ENCODE results near the gene MACROD1. TPM values are rescaled to one million over a fixed set of nuclear protein-coding genes. Genes with fewer than 3 reads are reported as not detected.
"Not testable (repeated sequence)": the region's sequence is repeated elsewhere in the genome, so short reads cannot be mapped to it uniquely, and the experiment has no call there.

The MACROD1 gene
- total RNA-seq, 4 donors from 2014 or later = 29.2 to 64.6 (median 46.2) TPM

GRCh38 chr11:64052436-64052835 is 113.5 kb downstream of the MACROD1 start:
- Histone ChIP-seq H3K4me1 (no peaks in the 10 kb centered on the region), H3K27me3 (no peaks in the 10 kb centered on the region), H3K36me3 (no peaks in the 10 kb centered on the region), H3K9me3 (no peaks in the 10 kb centered on the region), H3K27ac (no peak overlapping the region), H3K4me3 (no peak overlapping the region)
- no peak for TF ChIP-seq EP300 (IDR thresholded peaks at IDR 0.05)
- no peak for TF ChIP-seq POLR2AphosphoS5 (IDR thresholded peaks at IDR 0.05)
- TF ChIP-seq POLR2A (IDR thresholded peaks at IDR 0.05) = no peak
- no peak for TF ChIP-seq CTCF (IDR thresholded peaks at IDR 0.05)
- WGBS = no CpG with 5 or more reads among the region's 2 CpGs
- DNase-seq (ENCODE audit: low spot score in 2 of 2) = no peak

DNA sequence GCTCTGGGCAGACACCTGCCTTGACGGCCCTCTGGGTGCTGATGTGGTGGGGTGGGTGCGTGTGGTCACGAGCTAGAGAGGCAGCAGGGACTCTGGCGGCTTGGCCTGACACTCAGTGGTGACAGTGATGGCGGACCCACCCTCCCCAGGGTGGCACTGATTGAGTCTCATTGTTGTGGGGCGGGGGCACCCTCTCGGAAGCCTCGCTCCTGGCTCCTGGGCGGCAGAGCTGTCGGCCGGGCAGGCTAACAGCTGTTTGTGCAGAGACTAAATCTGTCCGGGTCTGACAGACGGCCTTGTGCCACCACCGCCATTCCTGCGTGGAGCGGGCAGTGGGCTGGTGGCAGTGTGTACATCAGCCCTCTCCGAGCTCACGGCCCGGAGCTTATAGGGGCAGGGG is 114.6 kb downstream of the MACROD1 start:
- H3K9me3 ChIP-seq = no peaks in the 10 kb centered on the region
- H3K4me1 ChIP-seq = no peaks in the 10 kb centered on the region
- no peak for DNase-seq (ENCODE audit: low spot score in 2 of 2)
- H3K36me3 ChIP-seq = no peaks in the 10 kb centered on the region
- TF ChIP-seq CTCF (IDR thresholded peaks at IDR 0.05) (no peak), EP300 (IDR thresholded peaks at IDR 0.05) (no peak), POLR2AphosphoS5 (IDR thresholded peaks at IDR 0.05) (no peak), POLR2A (IDR thresholded peaks at IDR 0.05) (no peak)
- no peak overlapping the region for H3K27ac ChIP-seq
- no peak overlapping the region for H3K4me3 ChIP-seq
- H3K27me3 ChIP-seq = no peaks in the 10 kb centered on the region
- WGBS = no CpG with 5 or more reads among the region's 19 CpGs

GRCh38 chr11:64049509-64049908 is 116.4 kb downstream of the MACROD1 start:
- H3K4me3 ChIP-seq = no peak overlapping the region
- H3K4me1 ChIP-seq = no peaks in the 10 kb centered on the region
- no peaks in the 10 kb centered on the region for H3K9me3 ChIP-seq
- no peaks in the 10 kb centered on the region for H3K27me3 ChIP-seq
- no peak overlapping the region for H3K27ac ChIP-seq
- TF ChIP-seq POLR2A (IDR thresholded peaks at IDR 0.05) (no peak), POLR2AphosphoS5 (IDR thresholded peaks at IDR 0.05) (no peak), EP300 (IDR thresholded peaks at IDR 0.05) (no peak), CTCF (IDR thresholded peaks at IDR 0.05) (no peak)
- no peaks in the 10 kb centered on the region for H3K36me3 ChIP-seq
- no peak for DNase-seq (ENCODE audit: low spot score in 2 of 2)
- WGBS = 75% methylated on average over 2 of the region's 8 CpGs

DNA sequence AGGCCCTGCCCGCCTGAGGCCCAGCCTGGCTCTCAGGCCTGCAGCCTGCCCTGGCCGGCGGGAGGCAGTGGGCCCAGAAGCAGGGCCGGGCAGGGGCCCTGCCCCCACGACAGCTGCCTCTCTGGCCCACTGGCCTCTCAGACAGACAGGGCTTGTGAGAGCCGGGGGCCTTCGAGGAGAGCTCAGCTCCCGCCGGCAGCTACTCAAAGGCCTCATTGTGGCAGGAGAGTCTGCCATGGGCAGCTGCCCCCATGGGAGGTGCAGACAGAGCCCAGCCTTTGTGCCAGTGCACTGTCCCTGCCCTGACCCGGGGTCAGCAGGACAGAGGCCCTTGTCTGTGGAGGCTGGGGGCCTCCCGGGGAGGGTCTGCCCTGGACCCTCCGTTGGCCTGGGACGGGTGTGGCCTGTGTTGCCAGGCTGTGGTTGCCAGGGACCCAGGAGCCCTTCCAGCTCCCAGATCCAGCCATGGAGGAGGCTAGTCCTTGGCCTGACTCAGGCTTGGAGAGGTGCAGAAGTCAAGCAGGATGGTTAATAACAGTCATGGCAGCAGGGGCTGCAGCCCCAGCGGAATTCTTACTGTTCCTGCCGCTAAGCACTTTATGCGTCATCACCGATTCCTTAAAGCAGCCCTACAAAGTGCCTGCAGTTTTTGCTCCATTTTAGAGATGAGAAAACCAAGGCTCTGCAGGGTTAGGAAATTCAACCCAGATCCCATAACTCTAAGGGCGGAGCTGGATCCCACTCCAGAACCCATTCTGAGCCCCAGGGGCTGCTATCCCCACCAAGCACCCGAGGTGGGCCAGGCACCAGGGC is 117.7 kb downstream of the MACROD1 start:
- H3K4me3 ChIP-seq = no peak overlapping the region
- no peak for TF ChIP-seq POLR2AphosphoS5 (IDR thresholded peaks at IDR 0.05)
- no peak for TF ChIP-seq POLR2A (IDR thresholded peaks at IDR 0.05)
- TF ChIP-seq CTCF (IDR thresholded peaks at IDR 0.05) = no peak
- TF ChIP-seq EP300 (IDR thresholded peaks at IDR 0.05) = no peak
- no peaks in the 10 kb centered on the region for H3K36me3 ChIP-seq
- H3K9me3 ChIP-seq = no peaks in the 10 kb centered on the region
- H3K4me1 ChIP-seq = no peaks in the 10 kb centered on the region
- no peak for DNase-seq (ENCODE audit: low spot score in 2 of 2)
- no peaks in the 10 kb centered on the region for H3K27me3 ChIP-seq
- WGBS = 80% methylated on average over 14 of the region's 19 CpGs
- H3K27ac ChIP-seq = no peak overlapping the region

DNA sequence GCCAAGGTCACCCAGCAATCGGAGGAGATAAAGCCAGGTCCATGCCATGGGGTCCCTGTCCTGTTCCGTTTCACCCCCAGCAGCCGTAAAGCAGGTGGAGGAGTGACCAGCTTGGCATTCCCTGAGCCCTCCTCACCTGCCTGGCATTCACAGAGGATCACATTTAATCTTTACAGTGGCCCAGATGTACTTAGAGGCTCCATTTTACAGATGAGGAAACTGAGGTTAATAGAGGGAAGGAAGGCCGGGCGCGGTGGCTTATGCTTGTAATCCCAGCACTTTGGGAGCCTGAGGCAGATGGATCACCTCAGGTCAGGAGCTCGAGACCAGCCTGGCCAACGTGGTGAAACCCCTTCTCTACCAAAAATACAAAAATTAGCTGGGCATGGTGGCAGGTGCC is 118.5 kb downstream of the MACROD1 start:
- not testable (repeated sequence) for H3K9me3 ChIP-seq; H3K4me3 ChIP-seq; H3K36me3 ChIP-seq; H3K27me3 ChIP-seq; DNase-seq (ENCODE audit: low spot score in 2 of 2); H3K27ac ChIP-seq; H3K4me1 ChIP-seq
- 87% methylated on average over 8 of the region's 8 CpGs for WGBS

All from suprapubic skin (tissue), 4 donors.